PC-9 (cell line): ENCODE measurements around the gene CEP112. TPM values are rescaled to one million over a fixed set of nuclear protein-coding genes. Genes with fewer than 3 reads are reported as not detected.

ENCODE experiments used
- Bru-seq: library from RNA; stranded (reverse); fragments of 400-500 nt; gene quantifications from one replicate; lab custom pipeline; 2021; lab: Mats Ljungman, UMichigan
- BruChase-seq, 2 experiments: library from RNA; stranded (reverse); fragments of 400-500 nt; gene quantifications; one replicate each; lab custom pipeline; 2021; lab: Mats Ljungman, UMichigan
- BruUV-seq: library from RNA; stranded (reverse); fragments of 400-500 nt; replicated peaks from 2 replicates; lab custom pipeline; 2021; lab: Mats Ljungman, UMichigan
- CTCF ChIA-PET: fragments of 300-600 bp; sonication (Branson Sonifier 250); formaldehyde crosslinking; loops from one replicate; lab custom pipeline; 2022; ENCODE audit warnings: antibody characterized with exemption; lab: Charles Lee
- POLR2A ChIA-PET: fragments of 300-600 bp; sonication (Branson Sonifier 250); formaldehyde crosslinking; loops from one replicate; lab custom pipeline; 2022; ENCODE audit warnings: antibody characterized with exemption; ENCODE audit not compliant: unreplicated experiment; lab: Charles Lee
- DNase-seq, 2 experiments: peaks; one replicate each; pipeline versions ENCODE4 v3.0.0 to v3.0.0-alpha.2; 2015 to 2022; ENCODE audit warnings: mixed read lengths in 1 of 2
- H2AFZ ChIP-seq: fragments of 200-600 bp; sonication (generic); 2 replicates; pipeline ENCODE4 v1.8.1; 2017; ENCODE audit warnings: antibody characterized with exemption
- H3F3A ChIP-seq: fragments of 200-600 bp; sonication (generic); 2 replicates; pipeline ENCODE4 v1.8.1; 2017; ENCODE audit warnings: antibody characterized with exemption, mild to moderate bottlenecking, low read depth; ENCODE audit not compliant: insufficient read depth
- H3K27ac ChIP-seq: fragments of 200-600 bp; sonication (generic); 2 replicates; pipeline ENCODE4 v1.6.1; 2016; ENCODE audit warnings: mixed run types
- H3K27me3 ChIP-seq: fragments of 200-600 bp; sonication (generic); 2 replicates; pipeline ENCODE4 v1.6.1; 2016; ENCODE audit warnings: low read depth, mixed run types; ENCODE audit not compliant: insufficient read depth
- H3K36me3 ChIP-seq: fragments of 200-600 bp; sonication (generic); 2 replicates; pipeline ENCODE4 v1.6.1; 2016; ENCODE audit warnings: low read depth, mixed run types
- H3K4me1 ChIP-seq: fragments of 200-600 bp; sonication (generic); replicated peaks from 2 replicates; pipeline ENCODE4 v1.6.1; 2016; ENCODE audit warnings: mixed run types; ENCODE audit not compliant: insufficient read depth
- H3K4me2 ChIP-seq: fragments of 200-600 bp; sonication (generic); 2 replicates; pipeline ENCODE4 v1.6.1; 2017; ENCODE audit warnings: mixed run types
- H3K4me3 ChIP-seq: fragments of 200-600 bp; sonication (generic); 2 replicates; pipeline ENCODE4 v1.6.1; 2016; ENCODE audit warnings: mixed run types
- H3K79me2 ChIP-seq: fragments of 200-600 bp; sonication (generic); 2 replicates; pipeline ENCODE4 v1.6.1; 2017; ENCODE audit warnings: low read depth, mixed run types
- H3K9me2 ChIP-seq: fragments of 200-600 bp; sonication (generic); 2 replicates; pipeline ENCODE4 v1.8.1; 2017; ENCODE audit warnings: mild to moderate bottlenecking; ENCODE audit not compliant: insufficient read depth
- H3K9me3 ChIP-seq: fragments of 200-600 bp; sonication (generic); 2 replicates; pipeline ENCODE4 v1.8.1; 2016; ENCODE audit warnings: low read depth; ENCODE audit not compliant: insufficient read depth
- H4K20me1 ChIP-seq: fragments of 200-600 bp; sonication (generic); 2 replicates; pipeline ENCODE4 v1.8.1; 2017; ENCODE audit not compliant: insufficient read depth
- EZH2 ChIP-seq: fragments of 200-600 bp; sonication (generic); IDR thresholded peaks from 2 replicates; pipeline ENCODE4 v1.8.0; 2017; ENCODE audit warnings: antibody characterized with exemption, low read depth
- intact Hi-C: fragments of 100-400 bp; cut with micrococcal nuclease; formaldehyde crosslinking; loops from one replicate; pipeline ENCODE4 v1.10.0; 2022; ENCODE audit not compliant: unreplicated experiment
- long read RNA-seq: library from polyadenylated mRNA; stranded (forward); transcript quantifications from one replicate; pipeline ENCODE4 v2.0.0, GENCODE V29; 2022
- total RNA-seq: library from RNA; stranded (reverse); gene quantifications from 2 replicates; pipeline ENCODE4 v1.2.3, GENCODE V29; 2021
- TF ChIP-seq, protein P1 (sequence below): fragments of 200-600 bp; sonication (generic); conservative IDR thresholded peaks from 2 replicates; pipeline ENCODE4 v1.6.1; 2017; ENCODE audit warnings: mixed run types, antibody characterized with exemption, mild to moderate bottlenecking, moderate library complexity

CEP112 gene
- total RNA-seq = 4.3 and 6.3 TPM in 2 replicates
- percentile 42 among the genes with signal in this experiment for Bru-seq, nascent RNA
- BruChase-seq, experiment 1, labeled RNA remaining after a 2-hour chase = percentile 39 among the genes with signal in this experiment
- percentile 25 among the genes with signal in this experiment for BruChase-seq, experiment 2, labeled RNA remaining after a 6-hour chase
- long read RNA-seq, partial matches to known transcripts = 2 of 6 reads
- long read RNA-seq, other reads (novel, unspliced or antisense) = 2 of 6 reads

DNA sequence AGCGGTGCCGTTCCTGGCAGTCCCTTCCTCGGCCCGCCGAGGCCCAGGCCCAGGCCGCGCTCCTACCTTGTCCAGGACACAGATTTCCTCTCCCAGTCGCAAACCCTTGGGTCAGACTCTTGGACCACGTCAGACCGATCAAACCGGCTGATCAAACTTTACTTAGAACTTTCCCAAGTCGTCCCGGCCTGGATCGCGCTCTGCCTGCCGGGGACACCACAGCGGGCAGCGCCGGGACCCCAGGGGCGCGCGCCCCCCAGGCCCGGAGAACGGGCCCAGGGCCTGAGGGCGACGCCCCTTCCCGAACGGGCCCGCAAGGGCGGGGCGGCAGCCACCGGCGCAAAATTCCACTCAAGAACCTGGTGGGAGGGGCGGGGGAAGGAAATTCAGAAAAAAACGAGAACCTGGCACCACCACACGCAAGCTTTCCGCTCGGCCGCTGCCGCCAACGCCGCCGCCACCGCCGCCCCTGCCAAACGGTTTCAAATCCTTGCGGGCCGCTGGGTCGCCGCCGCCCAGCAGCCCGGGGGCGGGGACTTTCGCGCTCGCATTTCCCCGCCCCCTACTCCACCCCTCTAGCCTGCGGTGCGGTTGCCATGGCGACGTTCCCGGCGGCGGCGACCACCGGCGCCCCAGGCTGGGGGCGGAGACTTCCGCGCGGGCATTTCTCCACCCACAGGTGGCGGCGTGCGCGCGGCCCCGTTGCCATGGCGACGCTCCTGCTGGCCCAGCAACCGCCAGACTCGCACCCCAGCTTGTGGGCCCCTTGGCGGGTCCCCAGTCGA is at the start of gene CEP112:
Gene CEP112 (minus strand): TSS at position 541 of the 785 bp plus-strand sequence.
- H3K4me3 ChIP-seq = peak within 1 kb of the TSS; percentile 91
- BruUV-seq = TSS peak; percentile 74
- no peak within 1 kb of the TSS for H3K27ac ChIP-seq
- H2AFZ ChIP-seq = peak within 1 kb of the TSS; percentile 92
- H3F3A ChIP-seq = peaks cover 23% of the 10 kb centered on the region
- H3K4me2 ChIP-seq = peak within 1 kb of the TSS; percentile 82
- H3K9me3 ChIP-seq = no peaks in the 10 kb centered on the region
- intact Hi-C loops = no loop called here
- H3K79me2 ChIP-seq = no peaks in the 10 kb centered on the region
- ChIA-PET POLR2A (no interaction called here), CTCF (no interaction called here)
- H4K20me1 ChIP-seq = no peaks in the 10 kb centered on the region
- TF ChIP-seq, protein P1, sequence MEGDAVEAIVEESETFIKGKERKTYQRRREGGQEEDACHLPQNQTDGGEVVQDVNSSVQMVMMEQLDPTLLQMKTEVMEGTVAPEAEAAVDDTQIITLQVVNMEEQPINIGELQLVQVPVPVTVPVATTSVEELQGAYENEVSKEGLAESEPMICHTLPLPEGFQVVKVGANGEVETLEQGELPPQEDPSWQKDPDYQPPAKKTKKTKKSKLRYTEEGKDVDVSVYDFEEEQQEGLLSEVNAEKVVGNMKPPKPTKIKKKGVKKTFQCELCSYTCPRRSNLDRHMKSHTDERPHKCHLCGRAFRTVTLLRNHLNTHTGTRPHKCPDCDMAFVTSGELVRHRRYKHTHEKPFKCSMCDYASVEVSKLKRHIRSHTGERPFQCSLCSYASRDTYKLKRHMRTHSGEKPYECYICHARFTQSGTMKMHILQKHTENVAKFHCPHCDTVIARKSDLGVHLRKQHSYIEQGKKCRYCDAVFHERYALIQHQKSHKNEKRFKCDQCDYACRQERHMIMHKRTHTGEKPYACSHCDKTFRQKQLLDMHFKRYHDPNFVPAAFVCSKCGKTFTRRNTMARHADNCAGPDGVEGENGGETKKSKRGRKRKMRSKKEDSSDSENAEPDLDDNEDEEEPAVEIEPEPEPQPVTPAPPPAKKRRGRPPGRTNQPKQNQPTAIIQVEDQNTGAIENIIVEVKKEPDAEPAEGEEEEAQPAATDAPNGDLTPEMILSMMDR = no peak
- TF ChIP-seq EZH2 = no peak
- no peaks in the 10 kb centered on the region for H3K27me3 ChIP-seq
- H3K36me3 ChIP-seq = no peaks in the 10 kb centered on the region
- peak in 1 of 2 experiments; percentile 73 for DNase-seq
- H3K4me1 ChIP-seq = peaks cover 15% of the 10 kb centered on the region
- no peaks in the 10 kb centered on the region for H3K9me2 ChIP-seq

DNA sequence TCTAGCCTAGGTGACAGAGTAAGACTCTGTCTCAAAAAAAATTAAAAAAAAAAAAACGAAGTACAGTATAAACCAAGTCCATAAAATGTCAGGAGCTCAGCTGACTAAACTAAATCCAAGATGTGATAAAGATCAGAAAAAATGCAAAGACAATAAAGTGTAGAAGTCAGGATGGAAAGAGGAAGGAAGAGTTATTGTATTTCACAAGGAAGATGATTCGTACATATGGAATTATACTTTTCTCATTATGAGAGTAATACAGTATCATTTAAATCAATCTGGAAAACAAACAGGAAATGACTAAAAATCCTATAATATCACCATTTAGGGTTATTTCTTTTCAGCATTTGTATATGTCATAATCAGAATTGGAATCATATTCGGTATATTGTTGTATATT is 48.7 kb upstream of the CEP112 start:
- H3K4me2 ChIP-seq = peak overlapping the region; percentile 20; the same call in 1 of the 2 replicates
- H3K27ac ChIP-seq = peak overlapping the region; percentile 42
- H3K79me2 ChIP-seq = no peaks in the 10 kb centered on the region
- no peak for TF ChIP-seq EZH2
- TF ChIP-seq, protein P1 = no peak
- no peaks in the 10 kb centered on the region for H3K9me3 ChIP-seq
- H3K4me1 ChIP-seq = peaks cover 10% of the 10 kb centered on the region
- no peaks in the 10 kb centered on the region for H3K27me3 ChIP-seq
- H3K4me3 ChIP-seq = no peak overlapping the region
- CTCF ChIA-PET = interaction anchor here (0.7 kb wide), 1 partner anchor 1009 kb away, joined by 4 read pairs; no protein-coding TSS in a partner anchor
- H3K36me3 ChIP-seq = no peaks in the 10 kb centered on the region
- no peaks in the 10 kb centered on the region; the same call in 1 of the 2 replicates for H4K20me1 ChIP-seq
- POLR2A ChIA-PET = interaction anchor here (0.6 kb wide), 1 partner anchor 9 kb away, joined by 3 read pairs; no protein-coding TSS in a partner anchor
- intact Hi-C loops = no loop called here
- no TSS peak for BruUV-seq
- peak in 1 of 2 experiments; percentile 73 for DNase-seq
- H2AFZ ChIP-seq = no peak overlapping the region
- H3K9me2 ChIP-seq = no peaks in the 10 kb centered on the region
- H3F3A ChIP-seq = peaks cover 14% of the 10 kb centered on the region; the same call in 1 of the 2 replicates

DNA sequence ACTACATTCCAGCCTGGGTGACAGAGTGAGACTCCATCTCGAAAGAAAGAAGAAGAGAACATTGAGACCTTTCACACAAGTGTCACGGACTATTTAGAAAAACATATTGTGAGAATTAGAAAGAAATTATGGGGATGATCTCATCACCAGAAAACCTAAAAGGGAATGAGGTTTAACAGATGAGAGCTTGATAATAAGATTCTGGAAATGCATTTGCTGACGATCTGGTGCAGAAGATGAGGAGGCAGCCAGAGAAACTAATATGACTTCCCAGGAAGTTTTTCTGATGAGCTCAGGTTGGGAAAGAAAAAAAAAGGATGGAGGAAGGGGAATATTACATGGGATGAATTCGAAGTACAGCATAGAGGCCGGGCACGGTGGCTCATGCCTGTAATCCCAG is 48.1 kb upstream of the CEP112 start:
- Histone ChIP-seq H3K27me3 (no peaks in the 10 kb centered on the region), H4K20me1 (no peaks in the 10 kb centered on the region; the same call in 1 of the 2 replicates), H3K4me1 (peaks cover 10% of the 10 kb centered on the region), H3K9me3 (no peaks in the 10 kb centered on the region), H2AFZ (no peak overlapping the region), H3K36me3 (no peaks in the 10 kb centered on the region), H3F3A (peaks cover 14% of the 10 kb centered on the region; the same call in 1 of the 2 replicates), H3K9me2 (no peaks in the 10 kb centered on the region), H3K4me2 (no peak overlapping the region), H3K79me2 (no peaks in the 10 kb centered on the region), H3K4me3 (no peak overlapping the region), H3K27ac (no peak overlapping the region; the same call in 1 of the 2 replicates)
- BruUV-seq = no TSS peak
- ChIA-PET CTCF (no interaction called here), POLR2A (interaction anchor here (0.5 kb wide), 1 partner anchor 18 kb away, joined by 4 read pairs; no protein-coding TSS in a partner anchor)
- DNase-seq = no peak
- TF ChIP-seq, protein P1 = no peak
- TF ChIP-seq EZH2 = no peak
- intact Hi-C loops = no loop called here
